CD14-positive monocyte (primary cell): ENCODE results near the gene COQ9. TPM values are rescaled to one million over a fixed set of nuclear protein-coding genes. Genes with fewer than 3 reads are reported as not detected.

Experiments used
- DNase-seq, 3 donors: peaks; one replicate each; pipeline ENCODE4 v3.0.0-alpha.2; 2011 to 2022
- H2AFZ ChIP-seq: 2 replicates; pipeline ENCODE4 v1.6.0; 2012; ENCODE audit warnings: mild to moderate bottlenecking, low read depth, low read length, inconsistent platforms; ENCODE audit not compliant: insufficient read depth, poor library complexity, severe bottlenecking
- H3K27ac ChIP-seq, 2 donors: 1 replicate in 1 of 2; 2 replicates in 1 of 2; pipeline ENCODE4 v1.5.1; 2012 to 2013; ENCODE audit warnings: low read length in 2 of 2, control low read depth in 1 of 2, inconsistent platforms in 1 of 2, low read depth in 1 of 2, mild to moderate bottlenecking in 1 of 2
- H3K27me3 ChIP-seq, 2 donors: one replicate each; pipeline versions ENCODE4 v1.6.0 to v1.6.1; 2011 to 2013; ENCODE audit warnings: low read length in 2 of 2; ENCODE audit not compliant: control insufficient read depth in 2 of 2, insufficient read depth in 2 of 2
- H3K36me3 ChIP-seq, 2 donors: replicated peaks in 1 of 2; 1 replicate in 1 of 2; 2 replicates in 1 of 2; pipeline versions ENCODE4 v1.5.1 to v1.6.1; 2012 to 2013; ENCODE audit warnings: low read length in 2 of 2, control low read depth in 1 of 2, inconsistent platforms in 1 of 2, mild to moderate bottlenecking in 1 of 2; ENCODE audit not compliant: insufficient read depth in 2 of 2, control insufficient read depth in 1 of 2
- H3K4me1 ChIP-seq, 2 donors: 1 replicate in 1 of 2; 2 replicates in 1 of 2; pipeline versions ENCODE4 v1.5.1 to v1.6.1; 2012 to 2013; ENCODE audit warnings: low read length in 2 of 2, control low read depth in 1 of 2, inconsistent platforms in 1 of 2, mild to moderate bottlenecking in 1 of 2, moderate library complexity in 1 of 2; ENCODE audit not compliant: insufficient read depth in 2 of 2, control insufficient read depth in 1 of 2
- H3K4me2 ChIP-seq: replicated peaks from 2 replicates; pipeline ENCODE3; 2012; ENCODE audit warnings: low read length, moderate library complexity, mild to moderate bottlenecking; ENCODE audit not compliant: poor library complexity, severe bottlenecking; ENCODE audit errors: extremely low read depth
- H3K4me3 ChIP-seq, 3 experiments: fragments of 200-600 bp in 1 of 3; sonication (generic) in 1 of 3; replicated peaks in 1 of 3; 1 replicate in 2 of 3; 2 replicates in 1 of 3; pipeline ENCODE4 v1.5.1; 2011 to 2013; ENCODE audit warnings: low read length in 3 of 3, mild to moderate bottlenecking in 3 of 3, control low read depth in 2 of 3, low read depth in 2 of 3, inconsistent platforms in 1 of 3, moderate library complexity in 1 of 3
- H3K79me2 ChIP-seq: 2 replicates; pipeline ENCODE4 v1.6.0; 2012; ENCODE audit warnings: mild to moderate bottlenecking, control low read depth, inconsistent platforms, low read length, moderate library complexity; ENCODE audit not compliant: insufficient read depth
- H3K9ac ChIP-seq: 2 replicates; pipeline ENCODE4 v1.6.0; 2017; ENCODE audit warnings: low read length, mild to moderate bottlenecking; ENCODE audit not compliant: insufficient read depth, poor library complexity, severe bottlenecking
- H3K9me3 ChIP-seq, 2 donors: replicated peaks in 1 of 2; 1 replicate in 1 of 2; 2 replicates in 1 of 2; pipeline versions ENCODE4 v1.5.1 to v1.6.1; 2012 to 2013; ENCODE audit warnings: low read length in 2 of 2, control low read depth in 1 of 2; ENCODE audit not compliant: control insufficient read depth in 1 of 2, insufficient read depth in 1 of 2
- H4K20me1 ChIP-seq: 2 replicates; pipeline ENCODE4 v1.6.0; 2012; ENCODE audit warnings: mild to moderate bottlenecking, low read length, control low read depth, moderate library complexity; ENCODE audit not compliant: insufficient read depth
- H3K27ac Mint-ChIP-seq, 7 donors: one replicate each; pipeline ENCODE4 v1.8.0; 2020; ENCODE audit warnings: mild to moderate bottlenecking in 7 of 7, mixed read lengths in 7 of 7, moderate library complexity in 6 of 7, inconsistent platforms in 2 of 7
- H3K27me3 Mint-ChIP-seq, 3 donors: one replicate each; pipeline ENCODE4 v1.8.0; 2021 to 2022; ENCODE audit warnings: low read depth in 3 of 3, mild to moderate bottlenecking in 3 of 3, mixed read lengths in 3 of 3, moderate library complexity in 3 of 3, inconsistent platforms in 1 of 3
- H3K36me3 Mint-ChIP-seq, 2 donors: one replicate each; pipeline ENCODE4 v1.8.0; 2020; ENCODE audit warnings: mixed read lengths in 2 of 2, inconsistent platforms in 1 of 2, mild to moderate bottlenecking in 1 of 2
- H3K4me1 Mint-ChIP-seq: one replicate; pipeline ENCODE4 v1.8.0; 2020; ENCODE audit warnings: mild to moderate bottlenecking, mixed read lengths
- H3K4me3 Mint-ChIP-seq, 2 donors: one replicate each; pipeline ENCODE4 v1.8.0; 2020; ENCODE audit warnings: mild to moderate bottlenecking in 2 of 2, mixed read lengths in 2 of 2, moderate library complexity in 1 of 2
- H3K9me3 Mint-ChIP-seq, 7 donors: one replicate each; pipeline ENCODE4 v1.8.0; 2020 to 2022; ENCODE audit warnings: mixed read lengths in 7 of 7, mild to moderate bottlenecking in 6 of 7, moderate library complexity in 6 of 7, inconsistent platforms in 2 of 7
- WGBS: methylation state at CpG from one replicate; pipeline ENCODE4 v1.1.5; 2013; ENCODE audit warnings: missing lambda C conversion rate; ENCODE audit not compliant: insufficient coverage; 5-methylcytosine and 5-hydroxymethylcytosine counted together
- intact Hi-C, 2 donors: fragments of 100-400 bp; cut with micrococcal nuclease; formaldehyde crosslinking; loops; one replicate each; pipeline versions ENCODE4 v1.15.0 to v1.15.1; 2023
- polyA plus RNA-seq, 3 donors: library from polyadenylated mRNA; depleted of rRNA in 1 of 3; unstranded in 2 of 3; stranded (reverse) in 1 of 3; fragments of 300-500 nt in 2 of 3; fragments of >200 nt in 1 of 3; fragmentation: Illumina TruSeq in 2 of 3; gene quantifications; 1 replicate in 2 of 3; 2 replicates in 1 of 3; pipeline ENCODE4 v1.2.3, GENCODE V29; 2012 to 2021
- TF ChIP-seq, protein P1 (sequence below): fragments of 200-600 bp; IDR thresholded peaks from one replicate; pipeline ENCODE4 v1.8.0; 2022; ENCODE audit warnings: antibody characterized with exemption, mild to moderate bottlenecking

The COQ9 gene
- polyA plus RNA-seq, 3 donors: 32.7 to 47.8 (median 38.4) TPM

DNA sequence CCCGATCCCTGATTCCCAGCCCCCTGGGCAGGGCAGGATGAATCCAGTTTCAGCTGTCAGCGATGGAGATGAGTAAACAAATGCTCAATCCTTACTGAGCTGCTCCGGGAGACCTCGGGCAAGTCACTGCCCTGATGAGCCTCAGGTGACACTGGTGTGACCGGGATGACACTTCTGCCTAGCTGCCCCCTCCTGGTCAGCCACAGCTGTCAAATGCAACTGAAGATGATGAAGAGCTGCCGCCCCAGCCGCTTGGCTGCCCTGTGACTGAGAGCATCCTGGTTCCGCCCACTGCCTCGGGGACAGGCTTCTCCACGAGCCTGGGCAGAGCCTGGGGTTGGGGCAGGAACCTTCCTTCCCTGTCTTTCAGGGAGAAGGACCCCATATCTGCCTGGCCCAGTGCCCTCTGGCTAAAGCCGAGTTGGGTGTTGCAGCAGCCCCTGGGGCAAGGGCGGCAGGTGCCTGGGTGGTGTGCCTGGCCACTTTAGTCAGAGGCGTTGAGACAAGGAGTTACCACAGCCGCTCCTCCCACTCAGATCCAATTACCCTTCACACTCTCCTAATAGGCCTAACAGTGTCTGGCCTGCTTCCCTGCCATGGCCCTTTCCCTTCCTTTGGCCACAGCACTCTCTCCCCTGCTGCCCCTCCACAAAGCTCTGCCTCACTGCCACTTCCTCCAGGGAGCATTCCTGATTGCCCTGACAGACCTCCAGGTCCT lies 37.2 kb upstream of the COQ9 start:
- Histone ChIP-seq H3K4me2 (no peak overlapping the region), H3K36me3 (no peaks in the 10 kb centered on the region), H3K9me3 (no peaks in the 10 kb centered on the region), H3K4me3 (no peak overlapping the region), H3K27me3 (no peaks in the 10 kb centered on the region), H2AFZ (no peak overlapping the region), H3K79me2 (no peaks in the 10 kb centered on the region), H3K4me1 (peaks cover 17 to 25% of the 10 kb centered on the region in 2 donors), H3K27ac (no peak overlapping the region), H4K20me1 (no peaks in the 10 kb centered on the region), H3K9ac (no peak overlapping the region)
- 90% methylated on average over 14 of the region's 14 CpGs for WGBS
- no peak overlapping the region for H3K27ac Mint-ChIP-seq
- peaks cover 2 to 12% (median 10%) of the 10 kb centered on the region in 3 donors for H3K27me3 Mint-ChIP-seq
- no peaks in the 10 kb centered on the region for H3K9me3 Mint-ChIP-seq
- TF ChIP-seq, protein P1, sequence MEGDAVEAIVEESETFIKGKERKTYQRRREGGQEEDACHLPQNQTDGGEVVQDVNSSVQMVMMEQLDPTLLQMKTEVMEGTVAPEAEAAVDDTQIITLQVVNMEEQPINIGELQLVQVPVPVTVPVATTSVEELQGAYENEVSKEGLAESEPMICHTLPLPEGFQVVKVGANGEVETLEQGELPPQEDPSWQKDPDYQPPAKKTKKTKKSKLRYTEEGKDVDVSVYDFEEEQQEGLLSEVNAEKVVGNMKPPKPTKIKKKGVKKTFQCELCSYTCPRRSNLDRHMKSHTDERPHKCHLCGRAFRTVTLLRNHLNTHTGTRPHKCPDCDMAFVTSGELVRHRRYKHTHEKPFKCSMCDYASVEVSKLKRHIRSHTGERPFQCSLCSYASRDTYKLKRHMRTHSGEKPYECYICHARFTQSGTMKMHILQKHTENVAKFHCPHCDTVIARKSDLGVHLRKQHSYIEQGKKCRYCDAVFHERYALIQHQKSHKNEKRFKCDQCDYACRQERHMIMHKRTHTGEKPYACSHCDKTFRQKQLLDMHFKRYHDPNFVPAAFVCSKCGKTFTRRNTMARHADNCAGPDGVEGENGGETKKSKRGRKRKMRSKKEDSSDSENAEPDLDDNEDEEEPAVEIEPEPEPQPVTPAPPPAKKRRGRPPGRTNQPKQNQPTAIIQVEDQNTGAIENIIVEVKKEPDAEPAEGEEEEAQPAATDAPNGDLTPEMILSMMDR: no peak
- peaks cover 10% of the 10 kb centered on the region for H3K4me1 Mint-ChIP-seq
- no peak for DNase-seq
- H3K36me3 Mint-ChIP-seq: no peaks in the 10 kb centered on the region
- H3K4me3 Mint-ChIP-seq: no peak overlapping the region
- intact Hi-C loops: no loop called here

DNA sequence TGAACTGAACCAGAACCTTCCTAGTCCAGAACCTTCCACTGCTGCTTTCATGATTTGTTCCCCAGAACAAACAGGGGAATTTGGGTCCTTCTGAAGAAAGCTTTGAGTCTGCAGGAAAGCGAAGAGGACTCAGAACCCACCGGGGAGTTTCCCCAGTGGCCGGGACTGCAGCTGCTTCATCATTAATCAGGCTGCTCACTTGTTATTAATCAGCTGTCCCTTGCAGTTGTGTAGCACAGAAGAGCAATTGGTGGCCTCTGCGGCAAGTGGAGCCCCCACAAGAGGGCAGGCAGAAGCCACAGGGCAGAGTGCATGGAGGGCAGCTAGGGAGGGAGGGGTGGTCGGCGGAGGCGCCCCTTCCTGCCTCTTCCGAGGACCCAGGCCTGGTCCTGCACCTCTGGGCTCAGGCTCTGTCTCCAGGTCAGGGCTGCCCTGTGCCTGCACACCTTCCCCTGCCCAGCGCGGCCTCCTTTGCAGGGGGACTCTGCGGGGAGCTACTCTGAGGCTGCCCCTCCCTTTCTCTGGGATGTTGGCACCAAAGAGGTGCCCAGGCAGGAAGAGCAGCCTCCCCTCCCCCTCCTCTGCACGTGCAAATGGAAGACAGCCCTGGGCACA lies 35.8 kb upstream of the COQ9 start:
- no peaks in the 10 kb centered on the region for H3K27me3 ChIP-seq
- peaks cover 3 to 8% (median 7%) of the 10 kb centered on the region in 3 donors for H3K27me3 Mint-ChIP-seq
- TF ChIP-seq, protein P1: no peak
- DNase-seq: no peak
- H3K9me3 ChIP-seq: no peaks in the 10 kb centered on the region
- peaks cover 19 to 26% of the 10 kb centered on the region in 2 donors for H3K4me1 ChIP-seq
- H3K4me3 Mint-ChIP-seq: no peak overlapping the region
- peaks cover 10% of the 10 kb centered on the region for H3K4me1 Mint-ChIP-seq
- intact Hi-C loops: no loop called here
- no peaks in the 10 kb centered on the region for H3K36me3 ChIP-seq
- no peaks in the 10 kb centered on the region for H3K9me3 Mint-ChIP-seq
- H4K20me1 ChIP-seq: no peaks in the 10 kb centered on the region
- no peak overlapping the region for H3K27ac ChIP-seq
- no peak overlapping the region for H3K4me2 ChIP-seq
- no peak overlapping the region for H3K9ac ChIP-seq
- no peak overlapping the region for H3K27ac Mint-ChIP-seq
- H3K4me3 ChIP-seq: no peak overlapping the region
- H3K79me2 ChIP-seq: no peaks in the 10 kb centered on the region
- WGBS: 93% methylated on average over 7 of the region's 12 CpGs
- H3K36me3 Mint-ChIP-seq: no peaks in the 10 kb centered on the region
- H2AFZ ChIP-seq: no peak overlapping the region
